ENCODE measurements around the gene TTC31. TPM values are rescaled to one million over a fixed set of nuclear protein-coding genes. Genes with fewer than 3 reads are reported as not detected.
A peak's percentile ranks its signal among the peaks of the same experiment; 100 is the strongest.

TTC31 gene
- total RNA-seq, 1 experiment from 2014 or later: 38.3 TPM

GRCh38 chr2:74502720-74503505 is 20.0 kb downstream of the TTC31 start (continued):
- TF ChIP-seq NFYB (CRISPR knock-in tag; conservative IDR thresholded peaks at IDR 0.05; ENCODE audit: low read depth) (no peak), FOXJ3 (CRISPR knock-in tag; IDR thresholded peaks at IDR 0.05; ENCODE audit: borderline replicate concordance) (no peak), GTF2I (CRISPR knock-in tag; conservative IDR thresholded peaks at IDR 0.05) (no peak), ZNF219 (CRISPR knock-in tag; IDR thresholded peaks at IDR 0.05; ENCODE audit: borderline replicate concordance) (no peak), USF2 (CRISPR knock-in tag; IDR thresholded peaks at IDR 0.05) (peak; percentile 18; the same call in 1 of the 2 replicates), RORB (CRISPR knock-in tag; IDR thresholded peaks at IDR 0.05) (no peak), ZNF416 (CRISPR knock-in tag; IDR thresholded peaks at IDR 0.05) (no peak), SMAD3 (CRISPR knock-in tag; IDR thresholded peaks at IDR 0.05; ENCODE audit: borderline replicate concordance) (peak; percentile 62; the same call in 1 of the 2 replicates), HMGA2 (CRISPR knock-in tag; IDR thresholded peaks at IDR 0.05) (no peak), KAT7 (CRISPR knock-in tag; IDR thresholded peaks at IDR 0.05; ENCODE audit: borderline replicate concordance) (no peak), ZBTB21 (CRISPR knock-in tag; IDR thresholded peaks at IDR 0.05; ENCODE audit: borderline replicate concordance) (0 out of 2 replicates have a peak, but pooled peaks have one; percentile 31), ZNF121 (CRISPR knock-in tag; IDR thresholded peaks at IDR 0.05) (no peak), HMGXB4 (CRISPR knock-in tag; IDR thresholded peaks at IDR 0.05) (peak; percentile 64; the same call in 1 of the 2 replicates), GRHL2 (CRISPR knock-in tag; IDR thresholded peaks at IDR 0.05; ENCODE audit: insufficient replicate concordance, severe bottlenecking) (no peak), ZNF423 (CRISPR knock-in tag; IDR thresholded peaks at IDR 0.05) (peak; percentile 92), SP1 (CRISPR knock-in tag; conservative IDR thresholded peaks at IDR 0.05) (no peak; the same call in none of the 2 replicates), TP53 (CRISPR knock-in tag; IDR thresholded peaks at IDR 0.05) (no peak), FOXP1 (CRISPR knock-in tag; IDR thresholded peaks at IDR 0.05; ENCODE audit: borderline replicate concordance) (0 out of 2 replicates have a peak, but pooled peaks have one; percentile 38), JAZF1 (CRISPR knock-in tag; IDR thresholded peaks at IDR 0.05) (no peak), TEAD1 (CRISPR knock-in tag; IDR thresholded peaks at IDR 0.05) (no peak; the same call in 1 of the 2 replicates), CTCF (IDR thresholded peaks at IDR 0.05) (no peak)
- TF ChIP-seq, protein P1, sequence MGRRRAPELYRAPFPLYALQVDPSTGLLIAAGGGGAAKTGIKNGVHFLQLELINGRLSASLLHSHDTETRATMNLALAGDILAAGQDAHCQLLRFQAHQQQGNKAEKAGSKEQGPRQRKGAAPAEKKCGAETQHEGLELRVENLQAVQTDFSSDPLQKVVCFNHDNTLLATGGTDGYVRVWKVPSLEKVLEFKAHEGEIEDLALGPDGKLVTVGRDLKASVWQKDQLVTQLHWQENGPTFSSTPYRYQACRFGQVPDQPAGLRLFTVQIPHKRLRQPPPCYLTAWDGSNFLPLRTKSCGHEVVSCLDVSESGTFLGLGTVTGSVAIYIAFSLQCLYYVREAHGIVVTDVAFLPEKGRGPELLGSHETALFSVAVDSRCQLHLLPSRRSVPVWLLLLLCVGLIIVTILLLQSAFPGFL (CRISPR knock-in tag; IDR thresholded peaks at IDR 0.05; ENCODE audit: borderline replicate concordance): no peak
- TF ChIP-seq, protein P2, sequence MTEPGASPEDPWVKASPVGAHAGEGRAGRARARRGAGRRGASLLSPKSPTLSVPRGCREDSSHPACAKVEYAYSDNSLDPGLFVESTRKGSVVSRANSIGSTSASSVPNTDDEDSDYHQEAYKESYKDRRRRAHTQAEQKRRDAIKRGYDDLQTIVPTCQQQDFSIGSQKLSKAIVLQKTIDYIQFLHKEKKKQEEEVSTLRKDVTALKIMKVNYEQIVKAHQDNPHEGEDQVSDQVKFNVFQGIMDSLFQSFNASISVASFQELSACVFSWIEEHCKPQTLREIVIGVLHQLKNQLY (CRISPR knock-in tag; IDR thresholded peaks at IDR 0.05): no peak
- TF ChIP-seq, protein P3, sequence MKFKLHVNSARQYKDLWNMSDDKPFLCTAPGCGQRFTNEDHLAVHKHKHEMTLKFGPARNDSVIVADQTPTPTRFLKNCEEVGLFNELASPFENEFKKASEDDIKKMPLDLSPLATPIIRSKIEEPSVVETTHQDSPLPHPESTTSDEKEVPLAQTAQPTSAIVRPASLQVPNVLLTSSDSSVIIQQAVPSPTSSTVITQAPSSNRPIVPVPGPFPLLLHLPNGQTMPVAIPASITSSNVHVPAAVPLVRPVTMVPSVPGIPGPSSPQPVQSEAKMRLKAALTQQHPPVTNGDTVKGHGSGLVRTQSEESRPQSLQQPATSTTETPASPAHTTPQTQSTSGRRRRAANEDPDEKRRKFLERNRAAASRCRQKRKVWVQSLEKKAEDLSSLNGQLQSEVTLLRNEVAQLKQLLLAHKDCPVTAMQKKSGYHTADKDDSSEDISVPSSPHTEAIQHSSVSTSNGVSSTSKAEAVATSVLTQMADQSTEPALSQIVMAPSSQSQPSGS (CRISPR knock-in tag; IDR thresholded peaks at IDR 0.05; ENCODE audit: borderline replicate concordance, low read depth): no peak
- TF ChIP-seq, protein P4, sequence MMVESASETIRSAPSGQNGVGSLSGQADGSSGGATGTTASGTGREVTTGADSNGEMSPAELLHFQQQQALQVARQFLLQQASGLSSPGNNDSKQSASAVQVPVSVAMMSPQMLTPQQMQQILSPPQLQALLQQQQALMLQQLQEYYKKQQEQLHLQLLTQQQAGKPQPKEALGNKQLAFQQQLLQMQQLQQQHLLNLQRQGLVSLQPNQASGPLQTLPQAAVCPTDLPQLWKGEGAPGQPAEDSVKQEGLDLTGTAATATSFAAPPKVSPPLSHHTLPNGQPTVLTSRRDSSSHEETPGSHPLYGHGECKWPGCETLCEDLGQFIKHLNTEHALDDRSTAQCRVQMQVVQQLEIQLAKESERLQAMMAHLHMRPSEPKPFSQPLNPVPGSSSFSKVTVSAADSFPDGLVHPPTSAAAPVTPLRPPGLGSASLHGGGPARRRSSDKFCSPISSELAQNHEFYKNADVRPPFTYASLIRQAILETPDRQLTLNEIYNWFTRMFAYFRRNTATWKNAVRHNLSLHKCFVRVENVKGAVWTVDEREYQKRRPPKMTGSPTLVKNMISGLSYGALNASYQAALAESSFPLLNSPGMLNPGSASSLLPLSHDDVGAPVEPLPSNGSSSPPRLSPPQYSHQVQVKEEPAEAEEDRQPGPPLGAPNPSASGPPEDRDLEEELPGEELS (CRISPR knock-in tag; IDR thresholded peaks at IDR 0.05): 0 out of 2 replicates have a peak, but pooled peaks have one; percentile 48
- TF ChIP-seq, protein P5, sequence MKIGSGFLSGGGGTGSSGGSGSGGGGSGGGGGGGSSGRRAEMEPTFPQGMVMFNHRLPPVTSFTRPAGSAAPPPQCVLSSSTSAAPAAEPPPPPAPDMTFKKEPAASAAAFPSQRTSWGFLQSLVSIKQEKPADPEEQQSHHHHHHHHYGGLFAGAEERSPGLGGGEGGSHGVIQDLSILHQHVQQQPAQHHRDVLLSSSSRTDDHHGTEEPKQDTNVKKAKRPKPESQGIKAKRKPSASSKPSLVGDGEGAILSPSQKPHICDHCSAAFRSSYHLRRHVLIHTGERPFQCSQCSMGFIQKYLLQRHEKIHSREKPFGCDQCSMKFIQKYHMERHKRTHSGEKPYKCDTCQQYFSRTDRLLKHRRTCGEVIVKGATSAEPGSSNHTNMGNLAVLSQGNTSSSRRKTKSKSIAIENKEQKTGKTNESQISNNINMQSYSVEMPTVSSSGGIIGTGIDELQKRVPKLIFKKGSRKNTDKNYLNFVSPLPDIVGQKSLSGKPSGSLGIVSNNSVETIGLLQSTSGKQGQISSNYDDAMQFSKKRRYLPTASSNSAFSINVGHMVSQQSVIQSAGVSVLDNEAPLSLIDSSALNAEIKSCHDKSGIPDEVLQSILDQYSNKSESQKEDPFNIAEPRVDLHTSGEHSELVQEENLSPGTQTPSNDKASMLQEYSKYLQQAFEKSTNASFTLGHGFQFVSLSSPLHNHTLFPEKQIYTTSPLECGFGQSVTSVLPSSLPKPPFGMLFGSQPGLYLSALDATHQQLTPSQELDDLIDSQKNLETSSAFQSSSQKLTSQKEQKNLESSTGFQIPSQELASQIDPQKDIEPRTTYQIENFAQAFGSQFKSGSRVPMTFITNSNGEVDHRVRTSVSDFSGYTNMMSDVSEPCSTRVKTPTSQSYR (CRISPR knock-in tag; IDR thresholded peaks at IDR 0.05): no peak
